Measurements from ENCODE around the gene SPATA25.

SPATA25 gene

DNA sequence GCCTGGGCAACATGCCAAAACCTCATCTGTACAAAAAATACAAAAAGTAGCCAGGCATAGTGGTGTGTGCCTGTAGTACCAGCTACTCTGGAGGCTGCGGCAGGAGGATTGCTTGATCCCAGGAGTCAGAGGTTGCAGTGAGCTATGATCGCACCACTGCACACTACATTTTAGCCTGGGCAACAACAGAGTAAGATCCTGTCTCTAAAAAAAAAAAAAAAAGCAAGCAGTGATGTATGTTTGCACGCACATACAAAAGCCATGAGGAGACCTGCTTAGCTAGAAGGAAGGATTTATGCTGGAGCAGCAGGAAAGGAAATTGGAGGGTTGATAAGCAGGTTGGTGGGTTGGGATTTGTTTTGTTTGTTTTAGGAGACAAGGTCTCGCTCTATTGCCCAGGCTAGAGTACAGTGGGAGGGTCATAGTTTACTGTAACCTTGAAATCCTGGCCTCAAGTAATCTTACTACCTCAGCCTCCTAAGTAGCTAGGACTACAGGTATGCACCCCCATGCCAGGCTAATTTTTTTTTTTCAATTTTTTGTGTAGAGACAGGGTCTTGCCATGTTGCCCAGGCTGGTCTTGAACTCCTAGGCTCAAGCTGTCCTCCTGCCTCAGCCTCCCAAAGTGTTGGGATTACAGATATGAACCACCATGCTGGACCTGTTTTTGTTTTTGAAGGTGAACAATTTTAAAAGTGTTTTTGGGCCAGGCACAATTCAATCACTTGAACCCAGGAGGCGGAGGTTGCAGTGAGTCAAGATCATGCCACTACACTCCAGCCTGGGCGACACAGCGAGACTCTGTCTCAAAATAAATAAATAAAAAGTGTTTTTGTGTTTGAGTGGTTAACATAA lies 26.0 kb downstream of the SPATA25 start:
- in situ Hi-C loops (cut with MboI; ENCODE audit: low pct_unique_long_range_greater_than_20kb, low sequenced_read_pairs, unreplicated experiment): no loop called here
- DNase-seq (ENCODE audit: low spot score): no peak
- TF ChIP-seq CTCF (IDR thresholded peaks at IDR 0.05; ENCODE audit: extremely low read depth, insufficient read depth, missing control alignments): no peak

DNA sequence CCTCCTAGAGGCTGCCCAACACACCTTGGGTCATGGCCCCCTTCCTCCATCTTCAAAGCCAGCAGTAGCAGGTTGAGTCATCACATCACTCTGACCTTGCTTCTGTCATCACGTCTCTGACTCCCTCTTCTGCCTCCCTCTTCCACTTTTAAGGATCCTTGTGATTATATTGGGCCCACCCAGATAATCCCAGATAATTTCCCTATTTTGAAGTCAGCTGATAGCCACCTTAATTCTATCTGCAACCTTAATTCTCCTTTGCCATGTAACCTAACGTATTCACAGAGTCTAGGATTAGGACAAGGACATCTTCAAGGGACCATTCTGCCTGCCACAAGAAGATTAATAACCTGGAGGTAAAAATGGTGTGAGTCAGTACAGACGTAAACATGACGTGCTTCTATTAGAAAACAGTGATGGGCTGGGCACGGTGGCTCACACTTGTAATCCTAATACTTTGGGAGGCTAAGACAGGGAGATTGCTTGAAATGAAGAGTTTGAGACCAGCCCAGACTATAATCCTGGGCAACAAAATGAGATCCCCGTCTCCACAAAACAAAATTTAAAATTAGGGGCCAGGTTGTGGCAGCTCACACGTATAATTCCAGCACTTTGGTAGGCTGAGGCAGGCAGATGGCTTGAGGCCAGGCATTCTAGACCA lies 26.7 kb downstream of the SPATA25 start:
- in situ Hi-C loops (cut with MboI; ENCODE audit: low pct_unique_long_range_greater_than_20kb, low sequenced_read_pairs, unreplicated experiment): no loop called here
- no peak for TF ChIP-seq CTCF (IDR thresholded peaks at IDR 0.05; ENCODE audit: extremely low read depth, insufficient read depth, missing control alignments)
- no peak for DNase-seq (ENCODE audit: low spot score)

GRCh38 chr20:45859916-45860315 lies 27.5 kb downstream of the SPATA25 start:
- no peak for DNase-seq (ENCODE audit: low spot score)
- no peak for TF ChIP-seq CTCF (IDR thresholded peaks at IDR 0.05; ENCODE audit: extremely low read depth, insufficient read depth, missing control alignments)
- in situ Hi-C loops (cut with MboI; ENCODE audit: low pct_unique_long_range_greater_than_20kb, low sequenced_read_pairs, unreplicated experiment): no loop called here

GRCh38 chr20:45857882-45858216 lies 29.6 kb downstream of the SPATA25 start:
- in situ Hi-C loops (cut with MboI; ENCODE audit: low pct_unique_long_range_greater_than_20kb, low sequenced_read_pairs, unreplicated experiment): no loop called here
- no peak for TF ChIP-seq CTCF (IDR thresholded peaks at IDR 0.05; ENCODE audit: extremely low read depth, insufficient read depth, missing control alignments)
- DNase-seq (ENCODE audit: low spot score): peak; percentile 73

- peak; percentile 98 for DNase-seq (ENCODE audit: low spot score)
- in situ Hi-C loops (cut with MboI; ENCODE audit: low pct_unique_long_range_greater_than_20kb, low sequenced_read_pairs, unreplicated experiment): no loop called here
- TF ChIP-seq CTCF (IDR thresholded peaks at IDR 0.05; ENCODE audit: extremely low read depth, insufficient read depth, missing control alignments): no peak
These were observed 30.1 kb downstream of the SPATA25 start, which contains the start of the genes ACOT8 and ZSWIM3 for GRCh38 chr20:45857114-45857881. Gene ACOT8, minus strand, starts transcription at chr20:45857392. Its CDS starts 77 bp downstream, at chr20:45857315. Gene ZSWIM3, plus strand, starts transcription at chr20:45857614. Its CDS starts 212 bp downstream, at chr20:45857826.

GRCh38 chr20:45853484-45853883 lies 33.9 kb downstream of the SPATA25 start:
- TF ChIP-seq CTCF (IDR thresholded peaks at IDR 0.05; ENCODE audit: extremely low read depth, insufficient read depth, missing control alignments): no peak
- in situ Hi-C loops (cut with MboI; ENCODE audit: low pct_unique_long_range_greater_than_20kb, low sequenced_read_pairs, unreplicated experiment): no loop called here
- no peak for DNase-seq (ENCODE audit: low spot score)
